Sigmoid colon (tissue), 4 donors: Measurements from ENCODE around the gene FKRP.

Source experiments
- CTCF ChIP-seq, 4 experiments: fragments of 450-650 bp in 3 of 4; fragments of 200-600 bp in 1 of 4; IDR thresholded peaks; one replicate each; pipeline ENCODE4 v1.5.1; 2016 to 2019; ENCODE audit warnings: antibody characterized with exemption in 4 of 4, mild to moderate bottlenecking in 3 of 4, moderate library complexity in 2 of 4
- EP300 ChIP-seq, 4 donors: sonication (generic); formaldehyde crosslinking; IDR thresholded peaks; one replicate each; pipeline ENCODE4 v1.6.1; 2017; ENCODE audit warnings: antibody characterized with exemption in 4 of 4
- POLR2A ChIP-seq, 2 donors: fragments of 450-650 bp; IDR thresholded peaks; one replicate each; pipeline ENCODE4 v1.6.1; 2016; ENCODE audit warnings: antibody characterized with exemption in 2 of 2, mild to moderate bottlenecking in 2 of 2, moderate library complexity in 2 of 2
- POLR2AphosphoS5 ChIP-seq, 4 donors: sonication (generic); formaldehyde crosslinking; IDR thresholded peaks; one replicate each; pipeline ENCODE4 v1.6.1; 2017; ENCODE audit warnings: antibody characterized with exemption in 4 of 4

DNA sequence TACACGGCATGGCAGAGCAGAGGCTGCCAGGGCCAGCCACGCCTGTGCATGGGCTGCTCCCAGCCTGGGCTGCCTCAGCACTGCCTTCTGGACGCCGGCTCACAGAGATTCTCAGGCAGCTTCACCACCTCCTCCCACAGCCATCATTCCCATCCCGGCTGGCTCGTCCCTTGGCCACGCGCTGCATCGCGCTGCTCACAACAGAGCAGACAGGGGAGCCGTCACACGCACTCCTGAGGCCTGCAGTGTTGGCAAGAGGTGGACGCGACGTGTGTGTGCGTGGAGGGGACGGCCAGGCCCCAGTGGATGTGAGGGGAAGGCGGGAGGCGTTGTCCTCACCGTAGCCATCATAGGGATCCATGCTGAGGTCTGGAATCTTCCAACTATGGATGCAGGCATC lies 21.4 kb upstream of the FKRP start:
- TF ChIP-seq CTCF (IDR thresholded peaks at IDR 0.05) (no peak), EP300 (IDR thresholded peaks at IDR 0.05) (no peak), POLR2A (IDR thresholded peaks at IDR 0.05) (no peak), POLR2AphosphoS5 (IDR thresholded peaks at IDR 0.05) (no peak)
